GM18867 (cell line): Measurements from ENCODE around the gene BNC2.

Source experiments
- ATAC-seq: cut with Tn5 transposase; IDR thresholded peaks from one replicate; pipeline ENCODE4 v1.9.1; 2021; ENCODE audit warnings: mild to moderate bottlenecking, moderate library complexity; ENCODE audit not compliant: unreplicated experiment

Gene BNC2

DNA sequence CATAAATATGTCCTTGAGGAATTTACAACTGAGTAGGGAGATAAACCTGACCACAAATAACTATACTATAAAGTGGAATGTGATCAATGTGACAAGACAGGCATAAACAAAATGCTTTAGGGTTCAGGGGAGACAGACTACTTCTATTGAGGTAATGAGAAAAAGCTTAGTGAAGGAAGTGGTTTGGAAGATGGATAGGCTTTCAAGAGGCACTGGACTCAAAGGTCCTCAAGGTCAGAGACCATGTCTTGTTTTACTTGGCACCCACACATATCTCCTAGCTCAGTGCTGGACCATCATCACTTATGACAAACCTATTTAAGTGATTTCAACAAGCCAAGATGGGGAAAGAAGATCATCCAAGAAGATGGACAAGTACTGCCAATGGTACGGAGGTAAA is 257.8 kb downstream of the BNC2 start:
- no peak for ATAC-seq

DNA sequence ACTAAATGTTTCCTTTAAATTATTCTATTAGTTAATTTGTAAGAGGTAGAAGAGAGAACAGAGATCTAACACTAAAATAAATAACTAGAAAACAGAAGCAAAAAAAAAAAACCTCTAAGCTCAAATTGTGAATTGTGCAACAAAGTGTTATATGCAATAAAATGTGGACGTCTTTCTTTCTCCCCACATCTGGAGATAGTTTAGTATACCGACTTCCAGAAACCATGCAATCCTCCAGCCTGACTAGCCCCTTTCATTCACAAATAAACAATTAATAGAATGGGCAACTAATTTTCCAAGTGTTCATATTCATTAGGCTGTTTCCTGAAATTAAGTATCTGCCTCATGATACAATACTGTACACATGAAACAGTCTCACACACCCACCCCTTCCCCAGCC is 258.5 kb downstream of the BNC2 start:
- no peak for ATAC-seq

DNA sequence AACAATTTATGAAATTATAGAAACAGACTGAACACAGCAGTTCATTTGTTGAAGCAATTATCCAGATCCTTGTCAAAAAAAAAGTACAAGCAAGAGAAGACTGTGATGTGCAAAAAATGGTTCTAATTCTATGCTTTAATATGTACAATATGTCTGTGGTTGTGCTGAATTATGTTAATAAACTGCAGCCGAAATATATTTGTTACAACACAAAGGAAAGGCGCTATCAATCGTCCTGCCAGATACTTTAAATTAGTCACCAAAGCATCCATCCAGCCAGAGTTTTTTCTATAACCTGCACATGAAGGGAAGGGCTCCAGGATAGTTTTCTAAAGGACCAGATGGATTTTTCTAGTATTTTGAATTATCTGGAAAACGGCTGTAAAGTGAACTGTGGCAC is 259.5 kb downstream of the BNC2 start:
- no peak for ATAC-seq

DNA sequence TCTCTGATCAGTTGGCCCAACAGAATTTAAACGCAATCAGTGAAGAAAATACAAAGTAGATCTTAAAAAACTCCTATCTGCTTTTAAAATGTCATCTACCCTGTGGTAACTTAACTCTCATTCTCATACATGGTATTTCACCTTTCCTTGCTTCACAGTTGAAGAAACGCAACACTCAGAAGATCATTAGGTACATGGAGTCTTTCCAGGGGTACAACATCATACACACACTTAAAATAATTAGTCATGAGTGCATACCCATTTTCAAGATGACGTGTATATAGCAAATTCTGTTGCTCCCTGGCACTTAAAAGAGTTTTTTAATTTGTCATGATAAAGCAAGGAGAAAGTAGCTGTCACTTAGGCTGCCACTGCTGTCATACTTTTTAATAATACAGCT is 259.9 kb downstream of the BNC2 start:
- ATAC-seq = no peak

DNA sequence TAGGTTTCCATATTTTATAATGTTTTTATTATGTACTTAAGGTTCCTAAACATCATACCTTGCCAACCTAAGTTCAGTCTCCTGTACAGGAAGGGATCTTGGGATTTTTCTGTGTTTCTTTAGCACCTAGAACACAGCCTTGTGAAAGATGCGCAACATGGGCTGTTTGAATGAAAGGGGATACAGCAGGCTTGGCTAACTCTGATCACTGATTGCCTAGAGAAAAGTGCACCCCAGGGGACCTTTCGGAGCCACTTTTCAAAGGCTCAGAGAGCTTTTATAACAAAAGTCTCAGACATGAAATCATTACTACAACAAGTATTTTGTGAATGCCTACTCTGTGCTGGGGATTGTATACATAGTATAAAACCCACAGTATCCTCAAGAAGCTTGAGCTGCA is 261.6 kb downstream of the BNC2 start:
- no peak for ATAC-seq

DNA sequence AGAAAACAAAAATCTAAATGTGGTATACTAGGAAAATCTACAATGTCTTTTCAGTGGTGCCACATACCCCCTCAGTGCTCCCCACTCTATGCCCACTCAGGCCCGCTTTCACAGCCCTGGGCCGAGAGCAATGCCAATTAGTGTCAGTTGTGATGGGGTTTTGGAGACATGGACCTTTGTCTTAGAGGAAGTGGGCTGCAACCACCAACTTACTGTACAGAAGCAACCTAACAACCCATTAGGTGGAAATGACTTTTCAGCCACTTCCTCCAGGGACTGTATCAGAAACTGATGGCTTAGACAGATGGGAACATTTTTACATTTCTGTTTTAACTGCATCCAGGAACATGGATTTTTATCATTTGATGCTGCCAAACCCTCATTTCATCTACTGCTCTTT is 268.0 kb downstream of the BNC2 start:
- no peak for ATAC-seq

DNA sequence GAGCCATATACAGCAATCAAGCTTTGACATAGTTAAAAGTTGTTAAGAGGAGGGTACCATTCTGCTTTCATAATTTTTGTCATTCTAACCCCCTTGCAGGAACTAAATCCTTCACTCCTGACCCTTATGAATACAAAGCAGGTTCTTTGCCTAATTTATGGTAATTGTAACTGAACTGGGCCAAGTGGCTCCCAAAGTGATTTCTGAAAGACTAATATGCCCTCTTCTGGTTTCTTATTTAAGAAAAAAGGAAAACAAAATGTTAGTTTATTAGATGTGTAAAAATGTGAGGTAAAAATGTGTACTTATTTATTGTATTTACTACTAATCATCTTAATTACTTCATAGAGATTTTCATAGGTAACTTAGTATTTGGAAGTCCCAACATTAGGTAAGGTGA is 268.5 kb downstream of the BNC2 start:
- ATAC-seq = no peak

DNA sequence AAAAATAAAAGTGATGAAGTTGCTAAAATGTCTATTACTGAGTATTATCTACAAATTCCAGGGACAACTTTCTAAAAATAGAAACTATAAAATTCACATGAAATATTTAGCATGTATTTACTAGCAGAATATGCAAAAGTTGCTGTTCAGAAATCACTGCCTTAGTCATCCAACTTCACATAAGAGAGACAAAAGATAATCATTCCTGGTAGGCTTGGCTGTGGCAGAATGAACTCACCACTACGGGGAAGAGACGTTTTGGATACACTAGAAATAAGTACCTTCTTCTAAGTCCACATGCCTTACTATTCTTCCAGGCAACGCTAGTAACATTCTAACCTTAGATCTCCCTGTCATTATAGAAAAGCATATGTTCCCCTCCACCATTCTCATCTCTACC is 272.2 kb downstream of the BNC2 start:
- no peak for ATAC-seq

DNA sequence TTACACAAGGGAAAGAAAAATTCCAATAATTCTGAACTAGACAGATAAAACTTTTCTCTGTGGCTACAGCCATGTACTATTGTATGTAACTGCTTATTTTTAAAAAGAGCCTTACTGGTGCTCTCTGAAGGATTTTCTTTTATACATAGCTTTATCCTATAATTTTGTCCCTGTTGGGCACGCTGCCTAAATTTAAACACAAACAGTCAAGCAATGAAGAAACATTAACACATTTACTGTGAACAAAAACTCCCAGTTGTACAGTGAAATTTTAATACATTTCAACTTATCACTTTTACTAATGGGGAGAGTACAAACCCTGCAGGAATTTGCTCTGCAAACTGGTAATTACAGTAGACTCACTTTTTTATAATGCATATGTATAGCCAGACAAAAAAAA is 273.3 kb downstream of the BNC2 start:
- no peak for ATAC-seq

DNA sequence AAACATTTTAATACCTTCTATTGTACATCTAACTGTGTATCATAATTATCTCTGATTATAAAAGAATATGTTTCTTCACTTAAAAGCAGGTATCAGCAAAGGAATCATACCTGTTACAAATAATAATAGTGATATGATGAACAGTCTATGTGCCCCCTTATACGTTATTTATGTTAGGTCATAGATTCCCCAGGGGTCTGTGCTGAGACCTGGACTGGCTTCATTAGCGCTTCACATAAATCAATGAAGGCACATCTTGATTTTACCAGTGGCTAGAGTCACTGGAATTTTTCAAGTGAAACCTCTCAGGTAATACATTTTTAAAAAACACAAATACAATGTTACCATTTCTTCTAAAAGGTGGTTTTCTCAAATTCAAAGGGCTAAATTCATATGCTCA is 275.2 kb downstream of the BNC2 start:
- ATAC-seq = no peak

DNA sequence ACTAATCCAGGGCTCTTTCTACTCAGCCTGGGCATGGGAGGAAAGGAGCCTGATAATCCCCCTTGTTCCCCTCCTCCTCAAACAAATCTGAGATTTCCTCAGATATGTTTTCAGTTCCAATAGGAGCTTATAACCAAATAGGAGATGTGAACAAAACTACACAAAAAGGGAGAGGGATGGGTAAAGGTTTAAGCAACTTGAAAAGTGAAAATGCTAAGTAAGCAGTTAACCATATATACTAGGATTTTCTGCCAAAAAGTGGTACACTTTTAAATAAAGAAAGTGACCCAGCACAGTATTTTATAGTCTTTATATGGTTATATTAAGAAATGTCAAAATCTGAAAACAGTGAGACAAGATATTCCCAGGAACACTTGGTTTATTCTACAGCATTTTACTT is 275.7 kb downstream of the BNC2 start:
- no peak for ATAC-seq

DNA sequence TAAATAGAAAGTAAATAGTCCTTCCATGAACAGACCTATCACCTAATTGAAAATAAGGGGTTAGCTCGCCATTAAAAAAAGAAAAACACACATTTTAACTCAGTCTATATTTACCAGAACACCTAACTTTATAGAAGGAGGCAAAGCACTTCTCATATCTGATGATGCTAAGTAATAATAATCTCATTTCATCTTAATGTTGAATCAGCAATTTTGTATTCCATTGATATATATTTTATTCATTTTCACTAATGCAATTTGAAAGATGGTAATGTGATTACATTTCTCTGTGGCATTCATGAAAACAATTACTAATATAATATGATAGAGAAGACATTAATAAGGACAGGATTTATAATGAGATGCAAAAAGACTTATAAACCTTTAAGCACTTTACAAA is 276.7 kb downstream of the BNC2 start:
- no peak for ATAC-seq

DNA sequence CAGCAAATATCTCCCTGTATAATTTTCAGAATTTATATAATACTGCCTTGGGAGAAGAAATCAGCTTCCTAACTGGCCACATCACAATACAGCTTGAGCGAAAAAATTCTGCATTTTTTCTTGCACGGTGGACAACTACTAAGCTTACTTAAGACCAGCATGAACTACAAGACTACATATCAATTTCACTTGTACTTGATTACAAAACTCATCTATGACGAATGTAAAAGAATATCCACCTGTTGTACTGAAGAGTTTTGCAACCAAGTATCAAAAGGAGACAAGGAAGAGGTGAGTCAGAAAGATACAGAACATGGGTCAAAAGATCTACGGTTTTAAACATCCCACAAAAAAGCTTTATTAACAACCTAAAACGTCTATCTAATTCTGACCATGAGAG is 279.4 kb downstream of the BNC2 start:
- no peak for ATAC-seq

DNA sequence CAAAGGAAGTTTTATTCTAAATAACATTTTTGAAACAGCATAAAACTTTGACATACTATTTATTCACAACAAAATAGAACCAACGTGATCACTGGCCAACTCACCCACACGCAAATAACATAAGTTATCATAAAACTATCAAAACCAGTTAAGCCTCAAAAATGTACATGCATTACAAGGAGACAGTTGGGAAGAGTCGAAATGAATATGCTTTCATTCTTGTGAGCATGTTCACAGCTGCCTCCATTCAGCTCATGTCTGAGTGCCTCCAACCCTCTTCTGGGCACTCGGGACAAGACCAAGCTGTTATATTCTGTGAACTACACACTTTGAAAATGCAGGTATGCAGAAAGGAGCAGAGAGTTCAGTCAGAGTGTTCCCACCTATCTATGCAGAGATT is 284.9 kb downstream of the BNC2 start:
- ATAC-seq = no peak

DNA sequence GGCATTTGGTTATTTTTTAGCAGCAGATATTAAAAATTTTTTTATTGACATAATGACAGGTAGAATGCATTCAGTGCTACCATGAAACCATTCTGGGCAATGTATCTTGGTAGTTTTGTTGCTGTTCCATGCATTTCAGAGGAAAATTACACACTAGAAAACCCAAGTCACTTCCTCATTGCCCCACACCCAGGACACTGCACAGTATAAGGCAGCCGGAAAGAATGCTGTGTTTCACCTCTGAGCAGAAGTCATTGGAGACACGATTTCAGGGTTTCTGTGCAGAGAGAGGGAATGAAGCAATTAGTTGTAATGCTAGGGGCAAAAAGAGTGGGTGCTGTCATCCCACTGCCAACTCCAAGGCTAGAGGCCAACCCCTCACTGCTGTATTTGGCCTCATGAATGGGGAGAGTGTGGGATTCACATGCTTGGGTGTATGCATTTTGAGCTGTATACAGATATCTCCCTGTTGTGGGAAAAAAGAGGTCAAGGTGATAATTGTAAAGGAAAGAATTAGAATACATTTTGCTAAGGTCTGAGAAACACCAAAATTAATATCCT is 290.5 kb downstream of the BNC2 start:
- no peak for ATAC-seq

DNA sequence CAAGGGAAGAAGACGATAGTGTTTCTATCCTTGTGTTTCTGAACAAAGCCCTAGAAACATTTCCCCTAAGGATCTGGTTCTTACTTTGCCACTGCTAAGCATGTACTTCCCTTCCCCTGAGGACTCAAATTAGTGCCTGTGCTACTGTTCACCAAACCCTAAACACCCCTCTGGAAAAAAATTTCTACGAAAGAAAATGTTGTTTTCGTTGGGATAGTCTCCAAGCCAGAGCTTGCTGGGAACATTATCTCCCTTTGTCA is 294.6 kb downstream of the BNC2 start:
- no peak for ATAC-seq

DNA sequence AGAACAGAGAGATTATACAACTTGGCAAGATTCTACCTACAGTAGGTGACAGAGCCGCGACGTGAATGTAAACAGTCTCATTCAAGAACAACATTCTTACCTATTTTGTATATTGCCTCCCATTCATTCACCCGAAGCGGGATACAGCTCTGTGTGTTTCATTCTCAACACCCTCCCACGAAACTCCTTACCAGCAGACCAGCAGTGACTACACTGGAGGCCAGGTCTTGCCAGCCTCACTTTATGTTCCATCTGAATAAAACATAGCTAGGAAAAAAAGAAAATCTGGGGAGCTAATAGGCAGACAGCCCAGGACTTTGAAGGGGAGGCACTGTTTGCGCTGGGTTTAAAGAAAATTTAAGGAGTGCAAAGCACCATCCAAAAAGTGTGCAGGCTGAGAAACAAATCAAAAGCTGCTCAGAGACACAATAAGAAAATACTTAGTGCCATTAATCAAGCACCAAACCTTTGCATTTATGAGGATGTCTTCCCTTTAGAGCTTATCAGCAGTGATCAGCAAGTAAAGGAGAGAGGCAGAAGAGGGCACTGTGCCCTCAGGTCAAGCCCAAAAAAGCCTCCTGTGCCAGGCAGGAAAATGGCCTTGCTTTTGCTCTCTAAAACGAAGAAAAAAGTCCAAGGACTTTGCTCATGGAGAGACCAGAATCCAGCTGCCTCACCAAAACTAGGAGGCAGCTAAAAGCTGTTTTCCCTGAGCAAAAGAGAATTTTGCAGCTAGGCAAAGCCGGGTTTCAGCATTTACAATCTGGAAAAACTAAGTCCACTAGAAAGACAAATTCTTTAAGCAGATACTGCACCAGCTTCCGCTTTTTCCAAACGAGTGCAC is 295.1 kb downstream of the BNC2 start:
- no peak for ATAC-seq

DNA sequence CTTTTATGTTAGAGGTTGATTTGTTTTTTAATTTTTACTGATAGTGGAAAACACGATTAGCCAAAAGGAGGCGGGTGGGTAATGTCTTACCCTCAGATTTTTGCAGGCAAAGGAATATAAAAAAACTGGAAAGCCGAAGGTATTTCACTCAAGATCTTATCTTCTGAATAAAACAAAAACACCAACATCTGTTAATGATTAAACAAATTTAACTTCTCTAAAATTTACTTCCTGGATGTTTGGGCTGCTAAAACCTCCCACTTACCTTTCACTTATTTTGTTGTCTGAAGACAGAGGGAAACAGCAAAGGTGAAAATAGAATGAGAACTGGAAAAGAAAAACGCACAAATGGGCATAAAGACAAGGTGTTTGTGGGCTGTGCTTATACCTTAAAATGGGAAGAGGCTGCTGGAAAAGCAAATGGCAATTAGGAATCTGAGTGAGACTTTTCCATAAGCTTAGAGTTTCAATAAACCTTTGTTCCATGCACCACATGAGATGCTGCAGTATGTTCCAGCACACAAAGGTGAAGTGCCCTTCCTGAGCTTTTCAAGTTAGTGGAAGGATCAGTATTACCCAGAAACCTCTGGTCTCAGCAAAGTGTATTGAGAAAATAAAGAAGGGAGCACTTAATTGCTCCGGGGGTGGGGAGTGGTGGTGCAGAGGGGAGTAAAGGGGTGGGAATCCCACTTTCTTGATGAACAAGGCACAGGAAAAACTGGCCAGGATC is 298.3 kb downstream of the BNC2 start:
- ATAC-seq = no peak

DNA sequence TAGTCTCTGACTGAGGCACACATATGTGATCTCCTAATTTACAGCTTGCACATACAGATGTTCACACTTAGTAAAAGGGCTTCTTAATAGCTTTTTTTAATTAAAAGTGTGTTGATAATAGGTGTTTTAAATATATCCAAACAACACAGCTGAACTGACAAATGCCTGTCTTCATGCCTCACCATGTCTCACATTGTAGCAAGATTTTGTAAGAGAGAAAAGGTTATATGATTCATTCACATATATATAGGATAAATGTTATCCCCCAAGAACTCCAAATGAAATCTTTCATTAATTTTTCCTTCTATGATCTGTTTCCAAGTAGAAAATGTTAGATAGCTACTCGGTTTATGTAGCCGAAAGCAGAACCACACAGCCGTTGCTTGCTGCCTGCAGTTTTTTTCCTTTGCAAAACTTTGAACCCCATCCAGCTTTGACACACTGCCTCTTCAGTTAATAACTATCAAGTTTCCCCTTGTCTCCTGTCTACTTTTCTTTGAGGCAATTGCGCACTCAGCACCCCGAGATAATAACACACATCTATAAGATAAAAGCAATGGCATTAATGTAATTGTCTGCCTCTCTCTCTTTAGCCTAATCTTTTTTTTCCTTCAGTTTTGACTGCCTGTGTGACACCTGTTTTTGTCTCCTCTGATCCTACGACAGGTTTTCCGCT is 299.2 kb downstream of the BNC2 start:
- no peak for ATAC-seq

DNA sequence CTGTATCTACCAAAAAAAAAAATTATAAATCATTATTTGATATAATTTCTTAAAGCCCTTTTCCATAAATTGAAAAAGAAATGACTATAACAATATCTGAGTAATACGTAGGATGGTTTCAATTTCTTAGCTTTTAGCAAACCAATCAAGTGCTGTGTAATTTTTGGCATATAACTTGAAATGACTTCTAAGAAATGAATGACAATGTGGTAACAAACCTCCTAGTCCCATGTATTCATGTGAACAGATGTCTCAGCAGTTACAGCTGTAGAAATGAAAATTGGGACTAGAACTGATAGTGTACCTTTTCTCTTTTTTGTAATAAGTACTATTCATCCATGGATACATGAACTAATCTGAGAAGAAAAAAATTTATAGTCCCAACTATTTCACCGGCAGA is 307.0 kb downstream of the BNC2 start:
- ATAC-seq = no peak

DNA sequence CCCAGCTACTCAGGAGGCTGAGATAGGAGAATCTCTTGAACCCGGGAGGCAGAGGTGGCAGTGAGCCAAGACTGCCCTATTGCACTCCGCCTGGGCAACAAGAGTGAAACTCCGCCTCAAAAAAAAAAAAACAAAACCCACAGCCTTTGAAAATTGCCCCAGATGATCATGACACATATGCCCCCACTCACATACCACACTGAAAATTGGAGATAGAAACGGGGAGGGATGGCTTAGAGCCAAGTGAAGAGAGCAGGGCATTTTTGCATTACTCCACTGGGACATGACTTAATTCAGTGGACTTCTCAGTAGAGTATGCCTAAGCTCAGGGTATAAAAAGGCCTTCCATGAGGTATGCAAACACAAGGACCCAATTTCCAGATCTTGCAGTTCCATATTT is 309.3 kb downstream of the BNC2 start:
- ATAC-seq = no peak
